HFFc6 (cell line): ENCODE results near the gene NOTO. TPM values are rescaled to one million over a fixed set of nuclear protein-coding genes. Genes with fewer than 3 reads are reported as not detected.

ENCODE experiments used
- DNase-seq: peaks from one replicate; pipeline ENCODE4 v3.0.0-alpha.2; 2018
- H3K27ac Mint-ChIP-seq: 2 replicates; pipeline ENCODE4 v1.8.0; 2020; ENCODE audit warnings: mild to moderate bottlenecking, mixed read lengths
- H3K27me3 Mint-ChIP-seq: 2 replicates; pipeline ENCODE4 v1.8.0; 2021; ENCODE audit warnings: mild to moderate bottlenecking, moderate library complexity, mixed read lengths; ENCODE audit not compliant: insufficient read depth
- H3K36me3 Mint-ChIP-seq: 2 replicates; pipeline ENCODE4 v1.8.0; 2021; ENCODE audit warnings: low read depth, mixed read lengths
- H3K4me1 Mint-ChIP-seq: 2 replicates; pipeline ENCODE4 v1.8.0; 2020; ENCODE audit warnings: low read depth, mixed read lengths
- H3K4me3 Mint-ChIP-seq: 2 replicates; pipeline ENCODE4 v1.8.0; 2020; ENCODE audit warnings: mild to moderate bottlenecking, moderate library complexity, mixed read lengths
- H3K9me3 Mint-ChIP-seq: 2 replicates; pipeline ENCODE4 v1.8.0; 2020; ENCODE audit warnings: mild to moderate bottlenecking, mixed read lengths
- total RNA-seq, 6 experiments: library from RNA; stranded (reverse); fragmentation: NEBNext Ultra II Directional; extraction: Animal tissue kit (Norgen Biotek cat#: 25700); gene quantifications; 2 replicates in 1 of 6; 3 replicates in 5 of 6; pipeline ENCODE4 v1.2.3, GENCODE V29; 2021
- TF ChIP-seq, protein P1 (sequence below): fragments of 200-600 bp; sonication (generic); IDR thresholded peaks from 2 replicates; pipeline ENCODE4 v1.5.0; 2021; ENCODE audit warnings: antibody characterized with exemption, mild to moderate bottlenecking

NOTO gene
- total RNA-seq, 6 experiments from 2014 or later: not detected

DNA sequence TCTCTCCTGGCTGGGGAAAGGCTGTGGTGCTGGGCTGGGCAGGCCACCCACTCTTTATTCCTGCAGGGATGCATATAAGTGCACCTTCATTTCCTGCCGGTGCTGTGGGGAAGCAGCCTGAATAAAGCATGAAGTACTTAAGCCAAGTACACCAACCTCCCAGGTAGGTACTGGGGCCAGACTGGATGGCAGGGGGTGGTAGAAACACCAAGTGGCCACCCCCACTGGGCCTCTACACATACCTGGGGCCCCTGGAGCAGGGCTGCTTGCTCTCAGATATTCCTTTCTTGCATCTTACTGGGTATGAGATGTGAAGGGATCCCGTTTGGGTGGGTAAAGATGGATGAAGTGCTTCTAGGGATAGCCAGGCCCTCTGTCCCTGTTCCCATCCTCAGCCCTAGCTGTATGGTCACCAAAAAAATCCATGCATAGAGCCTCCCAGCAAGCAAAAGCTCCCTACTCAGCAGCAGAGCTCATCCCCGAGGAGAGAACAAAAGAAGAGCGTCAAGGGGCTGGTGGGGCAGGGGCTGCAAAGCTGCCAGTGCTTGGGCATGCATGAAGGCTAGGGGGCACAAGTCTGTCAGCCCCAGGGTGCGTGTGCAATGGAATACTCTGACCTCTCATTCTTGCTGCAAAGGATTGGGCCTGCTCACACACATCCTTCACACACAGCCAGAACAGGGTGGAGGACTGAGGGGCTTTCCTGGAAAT lies 53.7 kb downstream of the NOTO start:
- TF ChIP-seq, protein P1, sequence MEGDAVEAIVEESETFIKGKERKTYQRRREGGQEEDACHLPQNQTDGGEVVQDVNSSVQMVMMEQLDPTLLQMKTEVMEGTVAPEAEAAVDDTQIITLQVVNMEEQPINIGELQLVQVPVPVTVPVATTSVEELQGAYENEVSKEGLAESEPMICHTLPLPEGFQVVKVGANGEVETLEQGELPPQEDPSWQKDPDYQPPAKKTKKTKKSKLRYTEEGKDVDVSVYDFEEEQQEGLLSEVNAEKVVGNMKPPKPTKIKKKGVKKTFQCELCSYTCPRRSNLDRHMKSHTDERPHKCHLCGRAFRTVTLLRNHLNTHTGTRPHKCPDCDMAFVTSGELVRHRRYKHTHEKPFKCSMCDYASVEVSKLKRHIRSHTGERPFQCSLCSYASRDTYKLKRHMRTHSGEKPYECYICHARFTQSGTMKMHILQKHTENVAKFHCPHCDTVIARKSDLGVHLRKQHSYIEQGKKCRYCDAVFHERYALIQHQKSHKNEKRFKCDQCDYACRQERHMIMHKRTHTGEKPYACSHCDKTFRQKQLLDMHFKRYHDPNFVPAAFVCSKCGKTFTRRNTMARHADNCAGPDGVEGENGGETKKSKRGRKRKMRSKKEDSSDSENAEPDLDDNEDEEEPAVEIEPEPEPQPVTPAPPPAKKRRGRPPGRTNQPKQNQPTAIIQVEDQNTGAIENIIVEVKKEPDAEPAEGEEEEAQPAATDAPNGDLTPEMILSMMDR: no peak
- H3K4me1 Mint-ChIP-seq: no peaks in the 10 kb centered on the region
- no peak overlapping the region for H3K27ac Mint-ChIP-seq
- peaks cover 7% of the 10 kb centered on the region for H3K27me3 Mint-ChIP-seq
- no peak overlapping the region for H3K4me3 Mint-ChIP-seq
- peaks cover 8% of the 10 kb centered on the region; the same call in 1 of the 2 replicates for H3K36me3 Mint-ChIP-seq
- H3K9me3 Mint-ChIP-seq: no peaks in the 10 kb centered on the region
- DNase-seq: no peak

DNA sequence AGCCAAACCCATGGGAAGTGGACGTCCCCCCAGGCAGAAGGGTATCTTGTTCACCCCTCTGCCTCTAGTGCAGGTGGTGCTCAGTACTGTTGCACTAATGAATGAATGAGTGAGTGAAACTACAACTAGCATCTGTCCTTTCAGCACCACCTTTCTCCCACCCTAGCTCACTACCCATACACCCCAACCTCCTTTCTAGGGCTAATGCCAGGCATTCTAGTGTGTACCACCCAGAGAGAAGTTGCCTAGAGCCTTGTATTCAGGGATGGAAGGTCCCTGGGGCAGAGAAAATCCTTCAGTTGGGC lies 54.2 kb downstream of the NOTO start:
- H3K36me3 Mint-ChIP-seq: 0 out of 2 replicates have a peak, but pooled peaks cover 8% of the 10 kb centered on the region
- no peak overlapping the region for H3K4me3 Mint-ChIP-seq
- H3K27ac Mint-ChIP-seq: no peak overlapping the region
- peaks cover 11% of the 10 kb centered on the region for H3K27me3 Mint-ChIP-seq
- H3K9me3 Mint-ChIP-seq: no peaks in the 10 kb centered on the region
- H3K4me1 Mint-ChIP-seq: no peaks in the 10 kb centered on the region
- no peak for DNase-seq
- TF ChIP-seq, protein P1: no peak

DNA sequence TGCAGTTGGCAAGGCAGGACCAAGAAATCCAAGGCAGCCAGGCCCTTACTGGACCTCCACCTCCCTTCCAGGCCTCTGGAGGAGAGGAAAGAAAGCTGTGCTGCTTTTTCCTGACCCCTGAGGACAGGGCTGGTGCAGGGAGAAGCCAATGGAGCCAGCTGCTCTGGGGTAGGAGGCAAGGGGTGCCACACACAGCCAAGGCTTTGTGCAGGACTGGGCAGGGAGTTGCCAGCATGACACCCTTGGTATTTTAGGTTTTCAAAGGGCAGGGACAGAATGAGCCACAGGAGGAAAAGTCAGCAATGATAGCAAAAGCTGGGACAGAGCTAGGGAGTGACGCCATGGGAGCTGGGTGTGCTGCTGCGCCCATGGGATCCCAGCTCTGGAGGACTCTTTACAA lies 54.6 kb downstream of the NOTO start:
- Mint-ChIP-seq H3K27me3 (peaks cover 12% of the 10 kb centered on the region), H3K36me3 (0 out of 2 replicates have a peak, but pooled peaks cover 8% of the 10 kb centered on the region), H3K4me1 (no peaks in the 10 kb centered on the region), H3K9me3 (no peaks in the 10 kb centered on the region), H3K4me3 (no peak overlapping the region), H3K27ac (no peak overlapping the region)
- no peak for DNase-seq
- TF ChIP-seq, protein P1: no peak

DNA sequence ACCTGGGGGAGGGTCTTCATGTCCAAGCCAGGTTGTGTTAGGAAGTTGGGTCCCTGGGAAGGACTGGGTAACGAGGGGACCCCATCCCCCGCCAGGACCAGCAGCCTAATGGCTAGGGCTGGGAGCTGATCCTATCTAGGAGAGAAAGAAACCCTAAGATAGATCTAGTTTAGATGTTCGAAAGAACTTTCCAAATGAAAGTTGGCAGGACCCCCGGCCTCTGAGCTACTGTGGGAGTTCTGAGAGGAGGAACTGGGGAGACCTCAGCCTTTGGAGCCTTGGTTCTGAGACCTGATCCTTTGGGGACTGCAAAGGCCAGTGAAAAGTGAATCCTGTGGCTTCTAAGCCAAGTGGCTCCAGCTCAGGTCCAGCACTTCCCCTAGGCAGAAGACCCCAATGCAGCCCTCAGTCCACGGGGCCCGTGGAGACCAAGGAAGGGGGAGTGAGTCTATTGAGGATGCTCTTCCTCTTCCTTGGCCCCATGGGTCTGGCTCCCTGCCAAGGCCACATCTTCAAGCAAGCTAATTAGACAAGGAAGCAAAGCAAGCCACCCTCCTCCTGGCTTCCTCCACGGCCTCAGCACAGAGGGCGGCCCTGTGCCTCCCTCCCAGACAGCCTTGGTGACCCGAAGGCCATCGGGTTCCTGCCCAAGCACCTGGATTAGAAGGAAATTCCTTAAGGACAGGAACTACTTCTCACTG lies 55.2 kb downstream of the NOTO start:
- DNase-seq: no peak
- 0 out of 2 replicates have a peak, but pooled peaks cover 8% of the 10 kb centered on the region for H3K36me3 Mint-ChIP-seq
- H3K4me1 Mint-ChIP-seq: no peaks in the 10 kb centered on the region
- H3K27ac Mint-ChIP-seq: no peak overlapping the region
- no peak overlapping the region for H3K4me3 Mint-ChIP-seq
- peaks cover 13% of the 10 kb centered on the region for H3K27me3 Mint-ChIP-seq
- TF ChIP-seq, protein P1: no peak
- no peaks in the 10 kb centered on the region for H3K9me3 Mint-ChIP-seq

DNA sequence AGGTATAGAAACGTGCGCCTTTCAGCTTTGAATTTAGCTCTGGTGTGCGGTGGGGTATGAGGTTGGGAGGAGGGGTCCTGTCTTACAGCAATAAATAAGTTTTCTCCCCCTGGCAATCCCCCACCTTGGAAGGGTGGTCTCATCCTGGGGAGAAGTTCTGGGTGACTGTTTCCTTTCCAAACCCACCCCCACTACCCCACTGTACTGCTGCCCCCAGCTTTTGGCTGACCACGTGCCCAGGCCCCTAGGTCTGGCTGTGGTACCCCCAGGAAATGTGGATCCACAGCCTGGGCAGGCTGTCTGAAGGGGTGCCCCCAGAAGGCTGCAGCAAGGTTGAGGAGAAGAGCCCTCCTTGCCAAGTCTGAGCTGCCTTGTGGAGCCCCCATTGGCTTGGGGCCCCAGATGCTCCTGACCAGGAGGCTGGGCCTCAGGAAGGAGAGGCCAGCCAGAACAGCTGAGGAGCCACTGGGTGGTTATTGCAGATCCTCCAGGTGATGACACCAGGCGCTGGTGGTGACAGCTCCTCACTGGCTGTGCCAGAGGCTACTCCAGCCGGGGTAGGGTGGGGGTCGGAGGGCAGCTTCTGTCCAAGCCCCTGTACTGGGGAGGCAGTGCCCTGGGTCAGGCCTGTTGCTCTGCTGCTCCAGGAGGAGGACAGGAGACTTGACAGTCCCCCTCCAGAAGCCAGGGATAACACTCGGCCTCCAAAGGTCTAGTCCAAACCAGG lies 56.0 kb downstream of the NOTO start:
- Mint-ChIP-seq H3K9me3 (no peaks in the 10 kb centered on the region), H3K4me3 (no peak overlapping the region), H3K36me3 (0 out of 2 replicates have a peak, but pooled peaks cover 2% of the 10 kb centered on the region), H3K4me1 (no peaks in the 10 kb centered on the region), H3K27me3 (peaks cover 15% of the 10 kb centered on the region), H3K27ac (no peak overlapping the region)
- TF ChIP-seq, protein P1: no peak
- DNase-seq: no peak
